ENCODE data around the gene SLC26A2.

- no peak for TF ChIP-seq FOS (IDR thresholded peaks at IDR 0.05; ENCODE audit: borderline replicate concordance, extremely low read depth, insufficient read length)
- no peak for TF ChIP-seq ZBTB33 (IDR thresholded peaks at IDR 0.05)
- no peak for TF ChIP-seq ATF3 (IDR thresholded peaks at IDR 0.05; ENCODE audit: borderline replicate concordance, extremely low read depth, low read depth, low read length)
- TF ChIP-seq IRF4 (IDR thresholded peaks at IDR 0.05; ENCODE audit: low read depth, low read length) = no peak
- no peak for TF ChIP-seq ZNF274 (IDR thresholded peaks at IDR 0.05; ENCODE audit: insufficient read depth, insufficient read length)
- no peak for TF ChIP-seq CBX3 (IDR thresholded peaks at IDR 0.05; ENCODE audit: borderline replicate concordance, low read depth)
- no peak for TF ChIP-seq YY1 (IDR thresholded peaks at IDR 0.05; ENCODE audit: low read depth, low read length)
- no peak for TF ChIP-seq HDAC6 (IDR thresholded peaks at IDR 0.05; ENCODE audit: unreplicated experiment)
- no peak for TF ChIP-seq POLR2AphosphoS5 (IDR thresholded peaks at IDR 0.05; ENCODE audit: low read length)
- no peak for TF ChIP-seq PAX5 (IDR thresholded peaks at IDR 0.05; ENCODE audit: borderline replicate concordance, low read depth, low read length)
- TF ChIP-seq EZH2 (IDR thresholded peaks at IDR 0.05; ENCODE audit: borderline replicate concordance, control insufficient read depth, low read depth, low read length) = no peak
Observed at GRCh38 chr5:149962601-149963300, 2.2 kb downstream of the SLC26A2 start.
